ENCODE measurements around the gene RAPGEF5.

GRCh38 chr7:22147868-22148267 lies 209.1 kb downstream of the RAPGEF5 start:
- TF ChIP-seq POLR2A (IDR thresholded peaks at IDR 0.05; ENCODE audit: low read length) (no peak), GATA1 (IDR thresholded peaks at IDR 0.05; ENCODE audit: low read depth, low read length) (no peak)

Data from erythroblast (primary cell).